MM.1S (cell line): ENCODE measurements around the gene CAMK1.
"Not testable (repeated sequence)": the region's sequence is repeated elsewhere in the genome, so short reads cannot be mapped to it uniquely, and the experiment has no call there.

Experiments
- DNase-seq: peaks from one replicate; pipeline ENCODE4 v3.0.0-alpha.2; 2015
- H2AFZ ChIP-seq: fragments of 300-600 bp; sonication (generic); 2 replicates; pipeline ENCODE4 v1.6.0; 2016; ENCODE audit warnings: antibody characterized with exemption, low read length
- H3F3A ChIP-seq: fragments of 300-600 bp; sonication (generic); 2 replicates; pipeline ENCODE4 v1.6.1; 2016; ENCODE audit warnings: mild to moderate bottlenecking, antibody characterized with exemption, low read length, moderate library complexity, mixed read lengths; ENCODE audit not compliant: insufficient read depth
- H3K27ac ChIP-seq: fragments of 300-600 bp; sonication (generic); 2 replicates; pipeline ENCODE4 v1.5.1; 2016; ENCODE audit warnings: mild to moderate bottlenecking, low read length
- H3K27me3 ChIP-seq: fragments of 300-600 bp; sonication (generic); replicated peaks from 2 replicates; pipeline ENCODE4 v1.6.0; 2016; ENCODE audit warnings: low read length; ENCODE audit not compliant: insufficient read depth
- H3K36me3 ChIP-seq: fragments of 300-600 bp; sonication (generic); replicated peaks from 2 replicates; pipeline ENCODE4 v1.6.1; 2016; ENCODE audit warnings: mild to moderate bottlenecking, low read length, mixed read lengths; ENCODE audit not compliant: insufficient read depth
- H3K4me1 ChIP-seq: fragments of 300-600 bp; sonication (generic); 2 replicates; pipeline ENCODE4 v1.6.1; 2016; ENCODE audit warnings: low read length, mixed read lengths
- H3K4me2 ChIP-seq: fragments of 300-600 bp; sonication (generic); 2 replicates; pipeline ENCODE4 v1.6.0; 2016; ENCODE audit warnings: low read depth, low read length
- H3K4me3 ChIP-seq: fragments of 300-600 bp; sonication (generic); 2 replicates; pipeline ENCODE4 v1.5.1; 2016; ENCODE audit warnings: low read length, mixed read lengths
- H3K79me2 ChIP-seq: fragments of 300-600 bp; sonication (generic); 2 replicates; pipeline ENCODE4 v1.6.1; 2016; ENCODE audit warnings: mixed run types, low read length, mixed read lengths
- H3K9ac ChIP-seq: fragments of 300-600 bp; sonication (generic); 2 replicates; pipeline ENCODE4 v1.6.1; 2016; ENCODE audit warnings: low read length, mixed read lengths
- H3K9me2 ChIP-seq: fragments of 300-600 bp; sonication (generic); replicated peaks from 2 replicates; pipeline ENCODE4 v1.6.1; 2016; ENCODE audit warnings: mild to moderate bottlenecking, low read length, mixed read lengths; ENCODE audit not compliant: insufficient read depth
- H3K9me3 ChIP-seq: fragments of 300-600 bp; sonication (generic); replicated peaks from 2 replicates; pipeline ENCODE4 v1.6.1; 2016; ENCODE audit warnings: mild to moderate bottlenecking, low read length, mixed read lengths; ENCODE audit not compliant: insufficient read depth
- H4K20me1 ChIP-seq: fragments of 300-600 bp; sonication (generic); 2 replicates; pipeline ENCODE4 v1.6.1; 2016; ENCODE audit warnings: mild to moderate bottlenecking, low read length, moderate library complexity, mixed read lengths; ENCODE audit not compliant: insufficient read depth
- EZH2 ChIP-seq: fragments of 300-600 bp; sonication (generic); optimal IDR thresholded peaks from 2 replicates; pipeline ENCODE3; 2017; ENCODE audit warnings: low read depth, mild to moderate bottlenecking, antibody characterized with exemption, low read length, mixed read lengths
- EZH2phosphoT487 ChIP-seq: fragments of 300-600 bp; sonication (generic); IDR thresholded peaks from 2 replicates; pipeline ENCODE4 v1.6.1; 2018; ENCODE audit warnings: antibody characterized with exemption, low read length
- TF ChIP-seq, protein P1 (sequence below): fragments of 300-600 bp; sonication (generic); IDR thresholded peaks from 2 replicates; pipeline ENCODE4 v1.5.1; 2016; ENCODE audit warnings: antibody characterized with exemption, low read length, mixed read lengths

The CAMK1 gene

GRCh38 chr3:9778143-9779074, 8.7 kb upstream of the CAMK1 start:
- DNase-seq: no peak
- no peak for TF ChIP-seq EZH2
- TF ChIP-seq, protein P1, sequence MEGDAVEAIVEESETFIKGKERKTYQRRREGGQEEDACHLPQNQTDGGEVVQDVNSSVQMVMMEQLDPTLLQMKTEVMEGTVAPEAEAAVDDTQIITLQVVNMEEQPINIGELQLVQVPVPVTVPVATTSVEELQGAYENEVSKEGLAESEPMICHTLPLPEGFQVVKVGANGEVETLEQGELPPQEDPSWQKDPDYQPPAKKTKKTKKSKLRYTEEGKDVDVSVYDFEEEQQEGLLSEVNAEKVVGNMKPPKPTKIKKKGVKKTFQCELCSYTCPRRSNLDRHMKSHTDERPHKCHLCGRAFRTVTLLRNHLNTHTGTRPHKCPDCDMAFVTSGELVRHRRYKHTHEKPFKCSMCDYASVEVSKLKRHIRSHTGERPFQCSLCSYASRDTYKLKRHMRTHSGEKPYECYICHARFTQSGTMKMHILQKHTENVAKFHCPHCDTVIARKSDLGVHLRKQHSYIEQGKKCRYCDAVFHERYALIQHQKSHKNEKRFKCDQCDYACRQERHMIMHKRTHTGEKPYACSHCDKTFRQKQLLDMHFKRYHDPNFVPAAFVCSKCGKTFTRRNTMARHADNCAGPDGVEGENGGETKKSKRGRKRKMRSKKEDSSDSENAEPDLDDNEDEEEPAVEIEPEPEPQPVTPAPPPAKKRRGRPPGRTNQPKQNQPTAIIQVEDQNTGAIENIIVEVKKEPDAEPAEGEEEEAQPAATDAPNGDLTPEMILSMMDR: no peak
- no peak for TF ChIP-seq EZH2phosphoT487
- H3K4me3 ChIP-seq: no peak overlapping the region
- H3K36me3 ChIP-seq: 0 out of 2 replicates have a peak, but pooled peaks cover 2% of the 10 kb centered on the region
- H3K27ac ChIP-seq: no peak overlapping the region
- H3K27me3 ChIP-seq: no peaks in the 10 kb centered on the region
- H3K9ac ChIP-seq: no peak overlapping the region
- no peaks in the 10 kb centered on the region for H3F3A ChIP-seq
- no peaks in the 10 kb centered on the region for H3K79me2 ChIP-seq
- H3K4me2 ChIP-seq: no peak overlapping the region
- H3K9me3 ChIP-seq: no peaks in the 10 kb centered on the region
- H4K20me1 ChIP-seq: no peaks in the 10 kb centered on the region
- H3K4me1 ChIP-seq: no peaks in the 10 kb centered on the region
- no peaks in the 10 kb centered on the region for H3K9me2 ChIP-seq
- no peak overlapping the region for H2AFZ ChIP-seq

DNA sequence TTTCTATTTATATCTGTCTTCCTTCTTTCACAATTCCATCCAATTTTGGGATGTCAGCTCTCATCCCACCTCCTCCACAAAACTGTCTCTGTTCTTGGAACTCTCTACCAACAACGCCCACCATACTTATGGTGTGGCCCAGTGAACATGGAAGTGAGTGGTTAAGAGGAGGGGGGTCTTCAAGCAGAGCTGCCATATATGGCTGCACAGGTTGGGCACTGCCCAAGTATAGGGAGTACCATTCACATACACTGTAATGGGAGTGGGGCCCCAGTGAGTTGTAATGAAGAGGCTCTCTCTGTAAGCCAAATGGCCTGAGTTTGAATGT, 7.9 kb upstream of the CAMK1 start:
- no peaks in the 10 kb centered on the region for H3K36me3 ChIP-seq
- H3K4me3 ChIP-seq: no peak overlapping the region
- no peaks in the 10 kb centered on the region for H3K79me2 ChIP-seq
- no peaks in the 10 kb centered on the region for H3K27me3 ChIP-seq
- no peaks in the 10 kb centered on the region for H3K4me1 ChIP-seq
- no peak overlapping the region for H2AFZ ChIP-seq
- H3K9me3 ChIP-seq: no peaks in the 10 kb centered on the region
- H4K20me1 ChIP-seq: no peaks in the 10 kb centered on the region
- no peak for TF ChIP-seq EZH2
- TF ChIP-seq, protein P1: no peak
- no peak for TF ChIP-seq EZH2phosphoT487
- no peak overlapping the region for H3K4me2 ChIP-seq
- H3K9ac ChIP-seq: no peak overlapping the region
- no peaks in the 10 kb centered on the region for H3F3A ChIP-seq
- H3K27ac ChIP-seq: no peak overlapping the region
- DNase-seq: no peak
- no peaks in the 10 kb centered on the region for H3K9me2 ChIP-seq

DNA sequence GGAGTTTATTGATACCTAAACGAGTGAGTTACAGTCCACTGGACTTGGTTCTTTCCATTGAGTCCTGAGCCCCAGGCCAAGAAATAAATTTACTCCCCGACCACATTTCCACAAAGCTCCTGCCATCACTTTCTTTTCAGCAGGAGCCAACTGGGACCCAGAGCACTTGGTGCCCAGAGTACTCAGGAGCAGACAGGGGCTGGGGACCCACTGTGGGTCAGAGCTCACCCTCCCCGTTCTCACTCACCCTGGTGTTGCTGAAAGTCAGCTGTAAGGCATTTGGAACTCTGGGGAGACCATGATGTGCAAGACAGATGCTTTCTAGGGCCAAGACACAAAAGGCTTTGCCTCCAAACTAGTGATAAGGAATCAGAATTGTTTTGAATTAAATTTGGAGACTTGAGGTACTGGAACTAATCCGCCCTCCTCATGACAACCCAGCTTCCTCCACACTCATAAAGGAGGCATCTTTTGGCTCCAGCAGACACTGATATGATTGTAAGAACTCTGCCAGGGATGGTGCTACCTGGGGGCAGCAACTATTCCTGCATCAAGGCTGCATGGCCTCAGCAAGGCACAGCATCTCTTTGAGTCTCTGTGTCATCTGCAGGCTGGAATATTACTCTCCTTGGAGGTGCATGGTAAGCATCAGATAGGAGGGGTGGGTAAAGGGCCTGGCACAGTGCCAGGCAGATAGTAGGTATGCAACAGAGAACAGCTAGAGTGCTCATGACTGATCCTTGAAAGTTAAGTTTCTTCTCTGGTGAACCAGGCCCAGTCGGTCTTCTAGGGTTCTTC, 7.3 kb upstream of the CAMK1 start:
- DNase-seq: no peak
- Histone ChIP-seq H3K4me3 (no peak overlapping the region), H3K36me3 (no peaks in the 10 kb centered on the region), H2AFZ (no peak overlapping the region), H3K9me3 (no peaks in the 10 kb centered on the region), H3K4me1 (no peaks in the 10 kb centered on the region), H3K9me2 (no peaks in the 10 kb centered on the region), H3K27me3 (no peaks in the 10 kb centered on the region), H3K27ac (no peak overlapping the region), H3K4me2 (no peak overlapping the region), H4K20me1 (no peaks in the 10 kb centered on the region), H3K9ac (no peak overlapping the region), H3K79me2 (no peaks in the 10 kb centered on the region), H3F3A (no peaks in the 10 kb centered on the region)
- TF ChIP-seq, protein P1: no peak
- TF ChIP-seq EZH2phosphoT487 (no peak), EZH2 (no peak)

DNA sequence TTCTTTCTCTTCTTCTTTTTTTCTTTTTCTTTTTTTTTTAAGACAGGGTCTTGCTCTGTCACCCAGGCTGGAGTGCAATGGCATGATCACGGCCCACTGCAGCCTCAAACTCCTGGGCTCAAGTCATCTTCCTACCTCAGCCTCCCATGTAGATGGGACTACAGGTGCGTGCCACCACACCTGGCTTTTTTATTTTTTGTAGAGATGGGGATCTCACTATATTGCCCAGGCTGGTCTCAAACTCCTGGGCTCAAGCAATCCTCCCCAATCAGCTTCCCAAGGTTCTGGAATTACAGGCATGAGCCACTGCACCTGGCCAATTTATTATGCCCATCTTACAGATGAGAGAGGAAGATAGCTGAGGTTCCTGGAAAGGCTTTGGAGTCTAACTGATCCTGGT, 1.3 kb upstream of the CAMK1 start:
- H3K36me3 ChIP-seq, H3K9me2 ChIP-seq, DNase-seq, H3K9me3 ChIP-seq, H3K4me2 ChIP-seq, H3K9ac ChIP-seq, H4K20me1 ChIP-seq, H3K4me1 ChIP-seq, H3F3A ChIP-seq, H3K27me3 ChIP-seq, H3K4me3 ChIP-seq, H3K27ac ChIP-seq, H3K79me2 ChIP-seq, H2AFZ ChIP-seq: not testable (repeated sequence)
